Liver (tissue), 3 donors: ENCODE measurements around the gene XRCC2.

ENCODE experiments used
- ATF3 ChIP-seq: IDR thresholded peaks from 2 replicates; pipeline ENCODE4 v1.6.1; 2016; ENCODE audit warnings: antibody characterized with exemption
- CTCF ChIP-seq: fragments of 150-350 bp; IDR thresholded peaks from 2 replicates; pipeline ENCODE4 v1.5.1; 2017; ENCODE audit warnings: improper control_type of control experiment, low read depth, low read length; ENCODE audit not compliant: missing input control
- REST ChIP-seq: IDR thresholded peaks from 2 replicates; pipeline ENCODE4 v1.6.1; 2016; ENCODE audit warnings: antibody characterized with exemption, mild to moderate bottlenecking
- YY1 ChIP-seq: IDR thresholded peaks from 2 replicates; pipeline ENCODE4 v1.6.1; 2016; ENCODE audit warnings: antibody characterized with exemption, mild to moderate bottlenecking
- donor health status: healthy.
- donor health status: healthy.

GRCh38 chr7:152673897-152674296 is 2.0 kb downstream of the XRCC2 start:
- TF ChIP-seq CTCF, result no peak
- no peak for TF ChIP-seq ATF3
- TF ChIP-seq REST, result no peak
- TF ChIP-seq YY1, result no peak
